ENCODE data around the gene PTP4A2. TPM values are rescaled to one million over a fixed set of nuclear protein-coding genes. Genes with fewer than 3 reads are reported as not detected.
A peak's percentile ranks its signal among the peaks of the same experiment; 100 is the strongest.

Gene PTP4A2
- total RNA-seq, 1 donor from 2014 or later = 189 TPM

DNA sequence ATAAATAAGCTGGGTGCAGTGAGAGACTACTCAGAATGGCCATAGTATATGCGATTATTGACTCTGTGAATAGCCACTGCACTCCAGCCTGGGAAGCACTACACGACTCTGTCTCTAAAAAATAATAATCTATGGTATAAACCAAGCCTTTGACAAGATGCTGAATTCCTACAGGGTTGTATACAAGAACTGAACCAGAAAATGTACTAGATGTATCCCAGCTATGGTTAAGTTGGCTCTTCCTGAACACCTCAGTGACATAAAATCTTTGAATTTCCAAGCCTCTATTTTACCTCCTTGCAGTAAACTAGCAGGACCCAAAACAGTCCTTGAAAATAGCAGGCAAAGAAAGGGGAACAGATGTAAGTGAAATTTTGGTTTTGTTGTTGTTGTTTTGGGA lies 32.5 kb downstream of the PTP4A2 start:
- TF ChIP-seq, protein P1, sequence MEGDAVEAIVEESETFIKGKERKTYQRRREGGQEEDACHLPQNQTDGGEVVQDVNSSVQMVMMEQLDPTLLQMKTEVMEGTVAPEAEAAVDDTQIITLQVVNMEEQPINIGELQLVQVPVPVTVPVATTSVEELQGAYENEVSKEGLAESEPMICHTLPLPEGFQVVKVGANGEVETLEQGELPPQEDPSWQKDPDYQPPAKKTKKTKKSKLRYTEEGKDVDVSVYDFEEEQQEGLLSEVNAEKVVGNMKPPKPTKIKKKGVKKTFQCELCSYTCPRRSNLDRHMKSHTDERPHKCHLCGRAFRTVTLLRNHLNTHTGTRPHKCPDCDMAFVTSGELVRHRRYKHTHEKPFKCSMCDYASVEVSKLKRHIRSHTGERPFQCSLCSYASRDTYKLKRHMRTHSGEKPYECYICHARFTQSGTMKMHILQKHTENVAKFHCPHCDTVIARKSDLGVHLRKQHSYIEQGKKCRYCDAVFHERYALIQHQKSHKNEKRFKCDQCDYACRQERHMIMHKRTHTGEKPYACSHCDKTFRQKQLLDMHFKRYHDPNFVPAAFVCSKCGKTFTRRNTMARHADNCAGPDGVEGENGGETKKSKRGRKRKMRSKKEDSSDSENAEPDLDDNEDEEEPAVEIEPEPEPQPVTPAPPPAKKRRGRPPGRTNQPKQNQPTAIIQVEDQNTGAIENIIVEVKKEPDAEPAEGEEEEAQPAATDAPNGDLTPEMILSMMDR (conservative IDR thresholded peaks at IDR 0.05) = no peak
- Mint-ChIP-seq H3K27ac (ENCODE audit: unreplicated experiment) (no peak overlapping the region), H3K36me3 (ENCODE audit: low read depth) (peaks cover 18% of the 10 kb centered on the region), H3K4me3 (no peak overlapping the region), H3K9me3 (peaks cover 5% of the 10 kb centered on the region), H3K27me3 (ENCODE audit: low read depth) (no peaks in the 10 kb centered on the region), H3K4me1 (no peaks in the 10 kb centered on the region)
- DNase-seq (ENCODE audit: low read depth, low spot score) = no peak

DNA sequence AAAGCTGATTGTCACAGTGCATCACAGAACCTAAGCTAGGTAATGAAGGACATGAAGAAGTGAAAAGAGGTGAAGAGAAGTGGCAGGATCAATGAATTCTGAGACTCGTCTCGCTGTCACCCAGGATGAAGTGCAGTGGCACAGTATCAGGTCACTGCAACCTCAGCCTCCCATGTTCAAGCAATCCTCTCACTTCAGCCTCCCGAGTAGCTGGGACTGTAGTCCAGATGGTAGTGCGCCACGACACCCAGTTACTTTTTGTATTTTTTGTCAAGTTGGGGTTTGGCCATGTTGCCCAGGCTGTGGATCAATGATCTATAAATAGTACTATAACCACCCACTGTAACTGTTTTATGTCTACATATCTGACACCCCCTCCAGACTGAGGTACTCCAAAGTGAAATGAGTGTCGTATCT lies 33.1 kb downstream of the PTP4A2 start:
- Mint-ChIP-seq H3K4me1 (no peaks in the 10 kb centered on the region), H3K27ac (ENCODE audit: unreplicated experiment) (no peak overlapping the region), H3K4me3 (no peak overlapping the region), H3K36me3 (ENCODE audit: low read depth) (peaks cover 18% of the 10 kb centered on the region), H3K9me3 (peaks cover 5% of the 10 kb centered on the region), H3K27me3 (ENCODE audit: low read depth) (no peaks in the 10 kb centered on the region)
- DNase-seq (ENCODE audit: low read depth, low spot score) = no peak
- TF ChIP-seq, protein P1 (conservative IDR thresholded peaks at IDR 0.05) = no peak

DNA sequence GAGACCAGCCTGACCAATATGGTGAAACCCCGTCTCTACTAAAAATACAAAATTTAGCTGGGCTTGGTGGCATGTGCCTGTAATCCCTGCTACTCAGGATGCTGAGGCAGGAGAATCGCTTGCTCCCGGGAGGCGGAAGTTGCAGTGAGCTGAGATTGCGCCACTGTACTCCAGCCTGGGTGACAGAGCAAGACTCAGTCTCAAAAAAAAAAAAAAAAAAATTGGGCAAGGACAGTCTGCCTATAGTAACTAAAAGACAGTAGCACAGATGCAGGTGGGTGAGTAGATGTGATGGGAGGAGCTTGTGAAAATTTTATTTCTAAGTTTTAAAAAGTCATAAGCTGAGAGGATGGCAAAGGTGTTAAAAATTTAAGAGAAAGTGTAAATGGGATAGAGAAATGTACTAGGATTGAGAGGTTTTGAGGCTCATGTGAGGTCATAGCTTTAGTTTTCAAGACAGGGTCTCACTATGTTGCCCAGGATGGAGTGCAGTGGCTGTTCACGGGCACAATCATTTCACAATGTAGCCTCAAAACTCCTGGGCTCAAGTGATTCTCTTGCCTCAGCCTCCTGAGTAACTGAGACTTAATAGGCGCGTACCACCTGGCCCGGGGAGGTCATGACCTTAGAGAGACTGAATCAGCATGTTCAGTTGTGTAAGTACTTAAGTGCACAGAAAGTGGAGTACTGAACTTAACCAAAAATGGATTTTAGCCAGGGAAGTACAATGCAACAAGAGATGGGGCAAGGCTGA lies 33.7 kb downstream of the PTP4A2 start:
- no peaks in the 10 kb centered on the region for H3K4me1 Mint-ChIP-seq
- no peak overlapping the region for H3K4me3 Mint-ChIP-seq
- no peak overlapping the region for H3K27ac Mint-ChIP-seq (ENCODE audit: unreplicated experiment)
- H3K36me3 Mint-ChIP-seq (ENCODE audit: low read depth) = peaks cover 18% of the 10 kb centered on the region
- peaks cover 5% of the 10 kb centered on the region for H3K9me3 Mint-ChIP-seq
- TF ChIP-seq, protein P1 (conservative IDR thresholded peaks at IDR 0.05) = no peak
- no peak for DNase-seq (ENCODE audit: low read depth, low spot score)
- H3K27me3 Mint-ChIP-seq (ENCODE audit: low read depth) = no peaks in the 10 kb centered on the region

DNA sequence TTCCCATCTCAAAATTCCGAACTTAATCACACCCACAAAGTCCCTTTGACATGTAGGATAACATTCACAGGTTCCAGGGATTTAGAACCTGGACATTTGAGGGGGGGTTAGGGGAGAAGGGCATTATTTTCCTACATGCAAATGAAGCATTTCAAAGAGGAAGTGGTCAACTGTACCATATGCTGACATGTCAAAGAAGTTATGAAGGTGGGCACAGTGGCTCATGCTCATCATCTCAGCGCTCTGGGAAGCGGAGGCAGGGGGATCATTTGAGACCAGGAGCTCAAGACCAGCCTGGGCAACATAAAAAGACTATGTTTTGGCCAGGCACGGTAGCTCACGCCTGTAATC lies 35.7 kb downstream of the PTP4A2 start:
- TF ChIP-seq, protein P1 (conservative IDR thresholded peaks at IDR 0.05) = no peak
- no peak for DNase-seq (ENCODE audit: low read depth, low spot score)

DNA sequence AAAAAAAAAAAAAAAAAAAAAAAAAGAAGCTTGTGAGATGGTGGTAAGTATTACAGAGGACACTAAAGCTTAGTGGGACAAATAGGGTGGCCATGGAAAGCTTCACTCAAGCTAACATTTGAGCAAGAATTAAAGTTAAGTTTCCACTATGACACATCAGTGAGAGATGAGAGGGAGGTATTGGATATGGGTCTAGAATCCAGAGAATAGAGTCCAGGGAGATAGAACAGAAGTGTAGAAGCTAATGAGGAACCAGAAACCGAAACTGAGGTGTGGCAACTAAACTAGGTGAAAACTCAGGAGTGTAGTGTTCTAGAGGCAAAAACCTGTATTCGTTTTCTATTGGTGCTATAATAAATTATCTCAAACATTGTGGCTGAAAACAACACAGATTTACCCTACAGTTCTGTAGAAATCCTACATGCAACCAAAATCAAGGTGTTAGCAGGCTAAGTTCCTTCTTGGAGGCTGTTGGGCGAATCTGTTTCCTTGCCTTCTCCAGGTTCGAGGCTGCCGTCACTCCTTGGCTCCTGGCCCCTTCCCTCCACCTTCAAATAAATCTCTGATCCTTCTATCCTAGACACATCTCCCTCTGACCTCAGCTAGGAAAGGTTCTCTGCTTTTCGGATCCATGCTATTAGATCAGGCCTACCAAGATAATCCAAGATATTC lies 36.2 kb downstream of the PTP4A2 start:
- H3K27me3 Mint-ChIP-seq (ENCODE audit: low read depth) = no peaks in the 10 kb centered on the region
- TF ChIP-seq, protein P1 (conservative IDR thresholded peaks at IDR 0.05) = no peak
- no peak overlapping the region for H3K4me3 Mint-ChIP-seq
- H3K4me1 Mint-ChIP-seq = no peaks in the 10 kb centered on the region
- H3K27ac Mint-ChIP-seq (ENCODE audit: unreplicated experiment) = peak overlapping the region; percentile 76
- peaks cover 5% of the 10 kb centered on the region for H3K9me3 Mint-ChIP-seq
- H3K36me3 Mint-ChIP-seq (ENCODE audit: low read depth) = peaks cover 18% of the 10 kb centered on the region
- no peak for DNase-seq (ENCODE audit: low read depth, low spot score)

More for the DNA sequence above, 35.7 kb downstream of the PTP4A2 start:
- peak overlapping the region; percentile 76 for H3K27ac Mint-ChIP-seq (ENCODE audit: unreplicated experiment)
- no peak overlapping the region for H3K4me3 Mint-ChIP-seq
- H3K9me3 Mint-ChIP-seq = peaks cover 5% of the 10 kb centered on the region
- peaks cover 18% of the 10 kb centered on the region for H3K36me3 Mint-ChIP-seq (ENCODE audit: low read depth)
- H3K27me3 Mint-ChIP-seq (ENCODE audit: low read depth) = no peaks in the 10 kb centered on the region
- no peaks in the 10 kb centered on the region for H3K4me1 Mint-ChIP-seq

Measured in neural crest cell (in vitro differentiated cells).